Neural crest cell (in vitro differentiated cells): ENCODE results near the gene C19orf47. TPM values are rescaled to one million over a fixed set of nuclear protein-coding genes. Genes with fewer than 3 reads are reported as not detected.

ENCODE experiments used
- DNase-seq: peaks from one replicate; pipeline ENCODE4 v3.0.0; 2021; ENCODE audit warnings: low read depth, mixed read lengths, low spot score
- H3K27ac Mint-ChIP-seq: one replicate; pipeline ENCODE4 v1.8.0; 2021; ENCODE audit warnings: mild to moderate bottlenecking, mixed read lengths; ENCODE audit not compliant: unreplicated experiment
- H3K27me3 Mint-ChIP-seq: 2 replicates; pipeline ENCODE4 v1.8.0; 2021; ENCODE audit warnings: low read depth, mild to moderate bottlenecking, mixed read lengths
- H3K36me3 Mint-ChIP-seq: 2 replicates; pipeline ENCODE4 v1.8.0; 2021; ENCODE audit warnings: low read depth, mild to moderate bottlenecking, mixed read lengths
- H3K4me1 Mint-ChIP-seq: 2 replicates; pipeline ENCODE4 v1.8.0; 2021; ENCODE audit warnings: mixed read lengths
- H3K4me3 Mint-ChIP-seq: one replicate; pipeline ENCODE4 v1.8.0; 2021; ENCODE audit warnings: mild to moderate bottlenecking, mixed read lengths
- H3K9me3 Mint-ChIP-seq: 2 replicates; pipeline ENCODE4 v1.8.0; 2021; ENCODE audit warnings: mixed read lengths
- microRNA-seq: library from miRNA; unstranded; fragments of <30 nt; microRNA quantifications from one replicate; pipeline ENCODE4, GENCODE V29; 2020
- total RNA-seq: library from RNA; stranded (reverse); gene quantifications from 2 replicates; pipeline ENCODE4 v1.2.1, GENCODE V29; 2021
- TF ChIP-seq, protein P1 (sequence below): fragments of 200-600 bp; sonication (generic); conservative IDR thresholded peaks from 2 replicates; pipeline ENCODE4 v1.5.0; 2021; ENCODE audit warnings: antibody characterized with exemption, mild to moderate bottlenecking

C19orf47 gene
- total RNA-seq, 1 donor from 2014 or later = 19.0 TPM

DNA sequence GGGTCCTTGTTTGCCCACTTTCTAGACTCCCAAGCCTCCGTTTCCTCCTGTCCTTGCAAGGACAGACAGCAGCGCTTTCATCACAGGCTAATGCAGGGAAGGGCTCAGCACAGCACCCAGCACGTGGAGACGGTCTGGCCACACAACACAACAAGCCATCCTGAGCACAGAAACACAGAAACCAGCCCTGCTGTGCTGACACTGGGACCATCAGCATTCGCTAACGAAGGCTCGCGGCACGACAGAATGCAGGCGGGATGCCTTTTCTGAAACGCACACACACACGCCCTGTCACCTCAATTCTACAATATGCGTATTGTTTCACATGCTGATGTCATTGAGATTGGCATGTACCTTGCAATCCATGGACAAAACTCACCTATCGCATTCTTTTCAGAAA, 75.9 kb downstream of the C19orf47 start:
- no peak for DNase-seq
- TF ChIP-seq, protein P1, sequence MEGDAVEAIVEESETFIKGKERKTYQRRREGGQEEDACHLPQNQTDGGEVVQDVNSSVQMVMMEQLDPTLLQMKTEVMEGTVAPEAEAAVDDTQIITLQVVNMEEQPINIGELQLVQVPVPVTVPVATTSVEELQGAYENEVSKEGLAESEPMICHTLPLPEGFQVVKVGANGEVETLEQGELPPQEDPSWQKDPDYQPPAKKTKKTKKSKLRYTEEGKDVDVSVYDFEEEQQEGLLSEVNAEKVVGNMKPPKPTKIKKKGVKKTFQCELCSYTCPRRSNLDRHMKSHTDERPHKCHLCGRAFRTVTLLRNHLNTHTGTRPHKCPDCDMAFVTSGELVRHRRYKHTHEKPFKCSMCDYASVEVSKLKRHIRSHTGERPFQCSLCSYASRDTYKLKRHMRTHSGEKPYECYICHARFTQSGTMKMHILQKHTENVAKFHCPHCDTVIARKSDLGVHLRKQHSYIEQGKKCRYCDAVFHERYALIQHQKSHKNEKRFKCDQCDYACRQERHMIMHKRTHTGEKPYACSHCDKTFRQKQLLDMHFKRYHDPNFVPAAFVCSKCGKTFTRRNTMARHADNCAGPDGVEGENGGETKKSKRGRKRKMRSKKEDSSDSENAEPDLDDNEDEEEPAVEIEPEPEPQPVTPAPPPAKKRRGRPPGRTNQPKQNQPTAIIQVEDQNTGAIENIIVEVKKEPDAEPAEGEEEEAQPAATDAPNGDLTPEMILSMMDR = no peak
- H3K27me3 Mint-ChIP-seq = no peaks in the 10 kb centered on the region
- no peaks in the 10 kb centered on the region for H3K36me3 Mint-ChIP-seq
- H3K27ac Mint-ChIP-seq = no peak overlapping the region
- H3K4me1 Mint-ChIP-seq = peaks cover 19% of the 10 kb centered on the region
- H3K4me3 Mint-ChIP-seq = no peak overlapping the region
- H3K9me3 Mint-ChIP-seq = no peaks in the 10 kb centered on the region

DNA sequence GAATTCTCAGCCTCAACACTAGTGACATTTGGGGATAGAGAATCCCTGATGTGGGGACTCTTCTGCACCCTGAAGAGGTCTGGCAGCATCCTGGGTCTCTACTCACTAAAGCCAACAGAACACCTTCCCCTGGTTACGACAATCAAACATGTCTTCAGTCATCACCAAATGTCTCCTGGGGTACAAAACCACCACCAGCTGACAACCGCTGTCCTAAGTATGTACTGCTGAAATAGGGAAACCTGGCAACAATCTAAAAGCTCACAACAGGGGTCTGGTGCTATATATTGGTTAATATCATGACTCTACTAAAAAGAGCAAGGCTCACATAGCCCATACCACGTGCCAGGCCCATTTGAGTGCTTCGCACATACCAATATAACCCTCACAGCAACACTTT, 76.5 kb downstream of the C19orf47 start:
- TF ChIP-seq, protein P1 = no peak
- Mint-ChIP-seq H3K36me3 (no peaks in the 10 kb centered on the region), H3K27me3 (no peaks in the 10 kb centered on the region), H3K4me3 (no peak overlapping the region), H3K9me3 (no peaks in the 10 kb centered on the region), H3K27ac (no peak overlapping the region), H3K4me1 (peaks cover 16% of the 10 kb centered on the region)
- no peak for DNase-seq

DNA sequence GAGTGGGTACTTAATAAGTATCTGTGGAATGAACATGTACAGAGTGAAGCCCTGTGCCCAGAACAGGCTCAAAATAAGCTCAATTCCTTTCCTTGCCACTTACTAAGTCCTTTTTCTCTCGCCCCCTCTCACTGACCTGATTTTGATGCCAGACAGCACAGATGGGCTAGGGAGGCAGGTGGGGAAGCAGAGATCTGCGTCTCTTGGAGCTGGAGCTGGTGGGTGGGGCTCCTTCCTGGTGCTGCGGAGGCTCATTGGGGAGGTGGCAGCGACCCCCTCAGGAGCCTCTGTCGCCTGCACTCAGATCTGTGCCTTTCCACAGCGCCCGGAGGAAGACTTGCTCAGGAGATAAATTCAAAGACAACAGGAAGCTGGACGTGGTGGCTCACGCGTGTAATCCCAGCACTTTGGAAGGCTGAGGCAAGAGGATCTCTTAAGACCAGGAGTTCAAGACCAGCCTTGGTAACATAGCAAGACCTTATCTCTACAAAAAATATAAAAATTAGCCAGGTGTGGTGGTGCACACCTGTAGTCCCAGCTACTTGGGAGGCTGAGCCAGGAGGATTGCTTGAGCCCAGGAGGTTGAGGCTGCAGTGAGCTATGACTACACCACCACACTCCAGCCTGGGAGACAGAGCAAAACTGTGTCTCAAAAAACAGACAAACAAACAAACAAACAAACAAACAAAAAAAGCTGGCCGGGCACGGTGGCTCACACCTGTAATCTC, 77.7 kb downstream of the C19orf47 start:
- no peak for DNase-seq
- Mint-ChIP-seq H3K27me3 (no peaks in the 10 kb centered on the region), H3K9me3 (no peaks in the 10 kb centered on the region), H3K36me3 (no peaks in the 10 kb centered on the region), H3K27ac (no peak overlapping the region), H3K4me1 (peaks cover 16% of the 10 kb centered on the region), H3K4me3 (no peak overlapping the region)
- TF ChIP-seq, protein P1 = no peak

Small RNAs within 50 kb of the gene (microRNA-seq; reads per million reads assigned to microRNA genes)
- gene MIR641 (110 reads per million, percentile 61 among the genes with 10 or more reads in this experiment), gene MIR6796 (3.0 reads per million)

Other genes starting within 250 kb of the C19orf47 start
- 30.3 and 34.2 TPM in 2 replicates for gene MAP3K10, start 157.0 kb downstream of the C19orf47 start, total RNA-seq
- gene TTC9B, start 130.0 kb downstream of the C19orf47 start, total RNA-seq = 1.7 and 2.5 TPM in 2 replicates
- 0.43 and 0.47 TPM in 2 replicates for gene CCNP, start 121.7 kb downstream of the C19orf47 start, total RNA-seq
- gene AKT2, start 63.1 kb downstream of the C19orf47 start, total RNA-seq = 147 and 150 TPM in 2 replicates
- gene PLD3, start 298 bp upstream of the C19orf47 start, total RNA-seq = 200 and 208 TPM in 2 replicates
- 0.11 and 0.30 TPM in 2 replicates for gene HIPK4, start 41.8 kb upstream of the C19orf47 start, total RNA-seq
- 2.8 and 2.9 TPM in 2 replicates for gene PRX, start 65.0 kb upstream of the C19orf47 start, total RNA-seq
- 3.2 and 3.3 TPM in 2 replicates for gene SERTAD1, start 77.6 kb upstream of the C19orf47 start, total RNA-seq
- gene SERTAD3, start 95.9 kb upstream of the C19orf47 start, total RNA-seq = 22.3 and 25.8 TPM in 2 replicates
- 3.1 and 3.2 TPM in 2 replicates for gene BLVRB, start 117.3 kb upstream of the C19orf47 start, total RNA-seq
- 0.40 and 1.1 TPM in 2 replicates for gene SPTBN4, start 118.6 kb upstream of the C19orf47 start, total RNA-seq
- gene SHKBP1, start 228.5 kb upstream of the C19orf47 start, total RNA-seq = 72.0 and 76.3 TPM in 2 replicates